HepG2 (cell line): ENCODE measurements around the gene EFS. TPM values are rescaled to one million over a fixed set of nuclear protein-coding genes. Genes with fewer than 3 reads are reported as not detected.
"Not testable (repeated sequence)": the region's sequence is repeated elsewhere in the genome, so short reads cannot be mapped to it uniquely, and the experiment has no call there.

Experiments used
- ATAC-seq: fragments of 200-7000 bp; cut with Tn5 transposase; 3 replicates; pipeline ENCODE4 v1.9.1; 2020; ENCODE audit warnings: mild to moderate bottlenecking, moderate library complexity
- BruUV-seq: library from RNA; stranded (reverse); fragments of 400-500 nt; replicated peaks from 2 replicates; lab custom pipeline; 2021; lab: Mats Ljungman, UMichigan
- CTCF ChIA-PET: fragments of 300-600 bp; formaldehyde crosslinking; extraction: SDS; loops from one replicate; lab custom pipeline; 2021; ENCODE audit warnings: low total read pairs, inconsistent platforms, low intra/inter-chr PET ratio; lab: Yijun Ruan, JAX
- POLR2A ChIA-PET: fragments of 350-600 bp; sonication (Branson Sonifier 250); formaldehyde crosslinking; loops from one replicate; lab custom pipeline; 2020; ENCODE audit warnings: antibody characterized with exemption, inconsistent platforms; lab: Yijun Ruan, JAX
- DNase-seq: peaks from one replicate; pipeline ENCODE4 v3.0.0-alpha.2; 2015; ENCODE audit warnings: low spot score
- FAIRE-seq: peaks from 3 replicates; lab custom pipeline; 2011; peaks lifted over from hg19 to GRCh38; lab: Jason Lieb, UNC
- H2AFZ ChIP-seq: one replicate; pipeline ENCODE4 v1.6.1; 2011; ENCODE audit warnings: low read length, inconsistent platforms
- H3K27ac ChIP-seq: fragments of 300-600 bp; 3 replicates; pipeline ENCODE4 v1.8.0; 2011; ENCODE audit warnings: mixed run types, mild to moderate bottlenecking, mixed read lengths, low read length, inconsistent platforms; ENCODE audit not compliant: insufficient read depth; ENCODE audit errors: extremely low read length
- H3K27me3 ChIP-seq, 2 experiments: fragments of 200-600 bp in 1 of 2; 2 replicates in 1 of 2; 3 replicates in 1 of 2; pipeline versions ENCODE4 v1.6.0 to v1.8.0; 2011; ENCODE audit warnings: low read length in 2 of 2, mild to moderate bottlenecking in 2 of 2, moderate library complexity in 2 of 2, inconsistent platforms in 1 of 2; ENCODE audit not compliant: insufficient read depth in 2 of 2, control insufficient read depth in 1 of 2
- H3K36me3 ChIP-seq, 2 experiments: fragments of 200-600 bp in 1 of 2; replicated peaks in 1 of 2; 2 replicates in 1 of 2; 3 replicates in 1 of 2; pipeline versions ENCODE4 v1.5.1 to v1.8.0; 2011; ENCODE audit warnings: low read length in 2 of 2, inconsistent platforms in 1 of 2; ENCODE audit not compliant: insufficient read depth in 2 of 2, control insufficient read depth in 1 of 2
- H3K4me1 ChIP-seq: 2 replicates; pipeline ENCODE4 v1.5.1; 2012; ENCODE audit warnings: low read length, inconsistent platforms; ENCODE audit not compliant: insufficient read depth
- H3K4me2 ChIP-seq: 2 replicates; pipeline ENCODE4 v1.6.0; 2011; ENCODE audit warnings: low read depth, low read length, inconsistent platforms
- H3K4me3 ChIP-seq, 3 experiments: fragments of 200-600 bp in 1 of 3; sonication (generic), shearing (Covaris generic) in 1 of 3; replicated peaks in 1 of 3; 2 replicates each; pipeline ENCODE4 v1.5.1; 2011 to 2016; ENCODE audit warnings: low read length in 3 of 3, inconsistent platforms in 2 of 3, low read depth in 2 of 3, mild to moderate bottlenecking in 2 of 3, control low read depth in 1 of 3, mixed read lengths in 1 of 3; ENCODE audit not compliant: insufficient read depth in 1 of 3
- H3K79me2 ChIP-seq: one replicate; pipeline ENCODE4 v1.6.1; 2011; ENCODE audit warnings: low read length, inconsistent platforms; ENCODE audit not compliant: insufficient read depth
- H3K9ac ChIP-seq: 2 replicates; pipeline ENCODE4 v1.6.0; 2011; ENCODE audit warnings: mild to moderate bottlenecking, low read depth, low read length, inconsistent platforms; ENCODE audit not compliant: insufficient read depth
- H3K9me3 ChIP-seq: 2 replicates; pipeline ENCODE4 v1.5.1; 2012; ENCODE audit warnings: mild to moderate bottlenecking, low read length
- H4K20me1 ChIP-seq: 2 replicates; pipeline ENCODE4 v1.6.0; 2011; ENCODE audit warnings: inconsistent platforms, mild to moderate bottlenecking, low read length, moderate library complexity; ENCODE audit not compliant: insufficient read depth
- HOXD1 ChIP-seq: sonication (generic); formaldehyde crosslinking; IDR thresholded peaks from 2 replicates; pipeline ENCODE4 v1.5.0; 2020; ENCODE audit warnings: missing genetic modification reagents
- ZNF251 ChIP-seq: sonication (generic); formaldehyde crosslinking; IDR thresholded peaks from 2 replicates; pipeline ENCODE4 v1.9.0; 2021; ENCODE audit warnings: mild to moderate bottlenecking, missing genetic modification reagents
- ZNF782 ChIP-seq: sonication (generic); formaldehyde crosslinking; IDR thresholded peaks from 2 replicates; pipeline ENCODE4 v1.4.0; 2020; ENCODE audit warnings: missing genetic modification reagents, mild to moderate bottlenecking, borderline replicate concordance
- WGBS: methylation state at CpG from one replicate; pipeline ENCODE4 v1.1.6; 2017; ENCODE audit warnings: low lambda C conversion rate; 5-methylcytosine and 5-hydroxymethylcytosine counted together
- in situ Hi-C: cut with HindIII; loops from 2 replicates; pipeline ENCODE4 v1.10.0; 2017; ENCODE audit warnings: low pct_unique_long_range_greater_than_20kb; ENCODE audit not compliant: extremely low pct_ligation_motif_present
- intact Hi-C: fragments of 100-400 bp; cut with micrococcal nuclease; formaldehyde crosslinking; loops from one replicate; pipeline ENCODE4 v1.10.0; 2022; ENCODE audit not compliant: unreplicated experiment
- polyA plus RNA-seq, 8 experiments: library from polyadenylated mRNA; depleted of rRNA in 3 of 8; stranded (reverse) in 7 of 8; unstranded in 1 of 8; fragments of >200 nt; fragmentation: Illumina TruSeq in 4 of 8; extraction: Trizol in 4 of 8; gene quantifications; 2 replicates each; pipeline versions ENCODE4 v1.2.1 to v1.2.3, GENCODE V29; 2011 to 2016; ENCODE audit warnings: low read depth in 4 of 8, missing spikeins in 1 of 8, mixed read lengths in 1 of 8; ENCODE audit not compliant: insufficient read depth in 1 of 8
- total RNA-seq, 5 experiments: library from RNA; depleted of rRNA; stranded (reverse); fragments of >200 nt; fragmentation: Illumina TruSeq; extraction: Trizol; gene quantifications; 2 replicates each; pipeline ENCODE4 v1.2.3, GENCODE V29; 2016; ENCODE audit warnings: low read depth in 1 of 5
- TF ChIP-seq, protein P1 (sequence below): fragments of 450-650 bp; IDR thresholded peaks from 2 replicates; pipeline ENCODE4 v1.6.1; 2016

Gene EFS
- total and polyA plus RNA-seq, 2 of the 13 experiments (the other 11 are each of a cell fraction or from before 2014, with no cell fraction given) = not detected

DNA sequence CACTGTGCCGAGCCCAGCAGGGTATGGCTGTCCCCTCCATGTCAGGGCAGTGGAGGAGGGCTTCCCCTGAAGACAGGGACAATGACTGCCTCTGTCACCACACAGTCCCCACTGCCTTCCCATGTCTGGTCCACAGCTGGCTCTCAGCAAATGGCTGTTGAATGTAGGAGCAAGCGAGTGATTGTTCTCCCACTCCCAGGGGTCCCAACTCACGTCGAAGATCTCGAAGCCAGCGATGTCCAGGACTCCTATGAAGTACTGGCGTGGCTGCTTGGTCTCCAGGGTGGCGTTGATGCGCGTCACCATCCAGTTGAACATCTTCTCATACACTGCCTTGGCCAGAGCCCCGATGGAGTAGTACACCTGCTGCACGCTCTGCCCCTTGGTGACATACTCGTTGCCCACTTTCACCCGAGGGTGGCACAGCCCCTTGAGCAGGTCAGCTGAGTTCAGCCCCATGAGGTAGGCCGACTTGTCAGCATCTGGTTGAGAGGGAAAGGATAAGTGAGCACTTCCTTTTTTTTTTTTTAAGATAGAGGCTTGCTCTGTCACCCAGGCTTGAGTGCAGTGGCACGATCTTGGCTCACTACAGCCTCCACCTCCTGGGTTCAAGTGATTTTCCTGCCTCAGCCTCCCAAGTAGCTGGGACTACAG is 35.7 kb upstream of the EFS start:
- TF ChIP-seq ZNF251 (CRISPR knock-in tag) (0 out of 2 replicates have a peak, but pooled peaks have one; percentile 39), HOXD1 (CRISPR knock-in tag) (0 out of 2 replicates have a peak, but pooled peaks have one; percentile 14)

DNA sequence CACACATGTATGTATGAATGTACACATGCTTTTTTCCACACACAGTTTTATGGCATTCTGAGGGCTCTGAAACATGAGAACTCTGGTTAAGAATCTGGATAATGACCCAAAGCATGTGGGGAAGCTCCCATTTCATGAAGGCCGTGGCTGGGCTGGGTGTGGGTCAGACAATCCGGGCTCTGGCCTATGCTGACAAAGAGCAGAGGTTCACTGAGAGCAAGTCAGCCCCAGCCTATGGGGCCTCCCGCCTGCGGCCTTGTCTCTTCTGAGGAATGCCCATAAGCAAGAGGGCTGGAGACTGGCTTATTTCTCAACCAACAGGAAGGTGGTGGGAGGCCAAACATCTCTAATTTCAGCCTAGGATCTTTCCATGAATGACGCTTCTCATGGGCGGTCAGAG is 34.6 kb upstream of the EFS start:
- intact Hi-C loops (no loop called here), in situ Hi-C loops (no loop called here)
- WGBS = 17% methylated on average over 6 of the region's 6 CpGs
- FAIRE-seq (no peak), DNase-seq (no peak), ATAC-seq (peak; percentile 9; the same call in 1 of the 3 replicates)
- Histone ChIP-seq H4K20me1 (no peaks in the 10 kb centered on the region), H3K9ac (no peak overlapping the region), H3K27ac (no peak overlapping the region), H3K79me2 (no peaks in the 10 kb centered on the region), H3K4me3 (no peak overlapping the region), H3K27me3 (peaks cover 32 to 78% of the 10 kb centered on the region in 2 experiments; a peak in 4 of 5 replicates), H3K36me3 (no peaks in the 10 kb centered on the region), H2AFZ (no peak overlapping the region), H3K4me2 (no peak overlapping the region), H3K4me1 (no peaks in the 10 kb centered on the region), H3K9me3 (no peaks in the 10 kb centered on the region)
- TF ChIP-seq ZNF782 = no peak
- TF ChIP-seq, protein P1, sequence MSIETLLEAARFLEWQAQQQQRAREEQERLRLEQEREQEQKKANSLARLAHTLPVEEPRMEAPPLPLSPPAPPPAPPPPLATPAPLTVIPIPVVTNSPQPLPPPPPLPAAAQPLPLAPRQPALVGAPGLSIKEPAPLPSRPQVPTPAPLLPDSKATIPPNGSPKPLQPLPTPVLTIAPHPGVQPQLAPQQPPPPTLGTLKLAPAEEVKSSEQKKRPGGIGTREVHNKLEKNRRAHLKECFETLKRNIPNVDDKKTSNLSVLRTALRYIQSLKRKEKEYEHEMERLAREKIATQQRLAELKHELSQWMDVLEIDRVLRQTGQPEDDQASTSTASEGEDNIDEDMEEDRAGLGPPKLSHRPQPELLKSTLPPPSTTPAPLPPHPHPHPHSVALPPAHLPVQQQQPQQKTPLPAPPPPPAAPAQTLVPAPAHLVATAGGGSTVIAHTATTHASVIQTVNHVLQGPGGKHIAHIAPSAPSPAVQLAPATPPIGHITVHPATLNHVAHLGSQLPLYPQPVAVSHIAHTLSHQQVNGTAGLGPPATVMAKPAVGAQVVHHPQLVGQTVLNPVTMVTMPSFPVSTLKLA = peak; percentile 84
- POLR2A ChIA-PET = no interaction called here
- CTCF ChIA-PET = no interaction called here
- no TSS peak for BruUV-seq

More for the DNA sequence above, 35.7 kb upstream of the EFS start:
- DNase-seq, H3K9ac ChIP-seq, intact Hi-C loops, ATAC-seq, H3K4me3 ChIP-seq, H2AFZ ChIP-seq, H3K36me3 ChIP-seq, CTCF ChIA-PET, BruUV-seq, H3K79me2 ChIP-seq, FAIRE-seq, POLR2A ChIA-PET, H3K27ac ChIP-seq, H3K4me2 ChIP-seq, H4K20me1 ChIP-seq, in situ Hi-C loops, H3K9me3 ChIP-seq, H3K4me1 ChIP-seq: not testable (repeated sequence)
- H3K27me3 ChIP-seq = peaks cover 38 to 87% of the 10 kb centered on the region in 2 experiments; a peak in 4 of 5 replicates
- 14% methylated on average over 16 of the region's 16 CpGs for WGBS
